GM23248 (cell line): ENCODE data around the gene CD300E.

Experiments
- EZH2 ChIP-seq: fragments of 200-600 bp; sonication (generic); IDR thresholded peaks from 2 replicates; pipeline ENCODE4 v1.6.1; 2018; ENCODE audit warnings: antibody characterized with exemption, mild to moderate bottlenecking; ENCODE audit not compliant: insufficient read depth, poor library complexity, severe bottlenecking
- EZH2phosphoT487 ChIP-seq: fragments of 200-600 bp; sonication (generic); IDR thresholded peaks from 2 replicates; pipeline ENCODE4 v1.6.1; 2018; ENCODE audit warnings: antibody characterized with exemption, moderate library complexity, mild to moderate bottlenecking, low read depth; ENCODE audit not compliant: insufficient read depth

- TF ChIP-seq EZH2, result no peak
- no peak for TF ChIP-seq EZH2phosphoT487
These were observed 11.5 kb downstream of the CD300E start for GRCh38 chr17:74612046-74612445.
